RWPE1 (cell line): ENCODE measurements around the gene YARS1.

ENCODE experiments used
- CTCF ChIA-PET: fragments of 350-600 bp; sonication (Branson Sonifier 250); formaldehyde crosslinking; extraction: SDS; loops from one replicate; lab custom pipeline; 2021; lab: Yijun Ruan, JAX
- POLR2A ChIA-PET: fragments of 400-600 bp; formaldehyde crosslinking; extraction: SDS; loops from one replicate; lab custom pipeline; 2020; ENCODE audit warnings: antibody characterized with exemption; ENCODE audit not compliant: low non-redundant PET; lab: Yijun Ruan, JAX
- DNase-seq: peaks from one replicate; pipeline ENCODE4 v3.0.0; 2012; ENCODE audit warnings: low spot score
- H3K27ac ChIP-seq: fragments of 450-650 bp; 2 replicates; pipeline ENCODE4 v1.5.1; 2017
- TF ChIP-seq, protein P1 (sequence below): fragments of 450-650 bp; conservative IDR thresholded peaks from 2 replicates; pipeline ENCODE4 v1.5.1; 2017; ENCODE audit warnings: low read depth, mild to moderate bottlenecking

Gene YARS1

DNA sequence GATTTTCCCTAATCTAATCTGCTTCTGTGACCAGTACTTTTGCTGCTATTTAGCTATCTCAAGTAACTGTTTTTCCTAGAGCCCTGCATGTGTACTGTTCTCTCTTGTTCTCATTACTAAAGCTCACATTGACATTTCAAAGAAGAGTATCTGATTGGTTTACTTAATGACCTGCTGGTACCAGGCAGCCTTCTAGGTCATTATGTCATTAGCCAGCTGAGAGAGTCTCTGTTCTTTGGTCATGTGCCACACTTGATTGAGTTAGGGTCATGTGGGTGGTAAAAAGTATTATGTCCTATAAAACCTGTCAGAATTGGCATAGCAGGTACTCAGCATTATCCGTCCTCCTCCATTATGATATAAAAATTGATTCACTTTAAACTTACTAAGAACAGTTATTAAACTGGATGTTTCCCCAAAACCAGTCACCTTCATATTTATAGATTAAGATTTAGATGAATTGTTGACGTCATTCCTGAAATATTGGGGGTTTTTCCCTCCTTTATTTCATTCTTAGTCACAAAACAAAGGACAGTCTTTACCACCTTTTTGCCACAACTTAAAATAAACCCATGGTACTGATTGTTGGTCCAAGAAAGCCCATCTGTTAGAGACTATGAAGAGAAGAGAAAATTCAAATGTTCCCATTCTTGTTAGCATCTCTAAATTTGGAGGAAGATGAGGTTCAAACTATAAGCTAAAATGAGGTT is 31.4 kb upstream of the YARS1 start:
- no peak overlapping the region for H3K27ac ChIP-seq
- POLR2A ChIA-PET, result no interaction called here
- TF ChIP-seq, protein P1, sequence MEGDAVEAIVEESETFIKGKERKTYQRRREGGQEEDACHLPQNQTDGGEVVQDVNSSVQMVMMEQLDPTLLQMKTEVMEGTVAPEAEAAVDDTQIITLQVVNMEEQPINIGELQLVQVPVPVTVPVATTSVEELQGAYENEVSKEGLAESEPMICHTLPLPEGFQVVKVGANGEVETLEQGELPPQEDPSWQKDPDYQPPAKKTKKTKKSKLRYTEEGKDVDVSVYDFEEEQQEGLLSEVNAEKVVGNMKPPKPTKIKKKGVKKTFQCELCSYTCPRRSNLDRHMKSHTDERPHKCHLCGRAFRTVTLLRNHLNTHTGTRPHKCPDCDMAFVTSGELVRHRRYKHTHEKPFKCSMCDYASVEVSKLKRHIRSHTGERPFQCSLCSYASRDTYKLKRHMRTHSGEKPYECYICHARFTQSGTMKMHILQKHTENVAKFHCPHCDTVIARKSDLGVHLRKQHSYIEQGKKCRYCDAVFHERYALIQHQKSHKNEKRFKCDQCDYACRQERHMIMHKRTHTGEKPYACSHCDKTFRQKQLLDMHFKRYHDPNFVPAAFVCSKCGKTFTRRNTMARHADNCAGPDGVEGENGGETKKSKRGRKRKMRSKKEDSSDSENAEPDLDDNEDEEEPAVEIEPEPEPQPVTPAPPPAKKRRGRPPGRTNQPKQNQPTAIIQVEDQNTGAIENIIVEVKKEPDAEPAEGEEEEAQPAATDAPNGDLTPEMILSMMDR, result no peak
- CTCF ChIA-PET, result interaction anchor here (0.6 kb wide), 1 partner anchor 26 kb away, joined by 3 read pairs; no protein-coding TSS in a partner anchor
- no peak for DNase-seq

DNA sequence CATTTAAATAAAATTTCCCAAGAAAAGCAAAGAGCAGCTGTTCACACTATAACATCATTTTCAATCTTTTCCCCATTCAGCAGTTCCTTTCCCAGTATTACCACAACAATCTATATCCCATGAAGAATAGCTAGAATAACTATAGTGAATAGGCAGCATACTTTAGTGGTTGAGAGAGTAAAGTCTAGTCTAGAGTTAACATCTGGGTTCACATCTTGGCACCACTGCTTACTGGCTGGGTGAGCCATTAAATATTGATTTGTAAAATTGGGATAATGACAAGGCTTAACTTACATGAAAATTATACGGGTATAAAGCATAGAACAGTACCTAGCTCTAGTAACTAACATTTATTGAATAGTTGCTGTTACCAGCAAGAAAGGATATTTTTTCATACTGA is 14.7 kb upstream of the YARS1 start:
- H3K27ac ChIP-seq, result no peak overlapping the region
- ChIA-PET CTCF (interaction anchor here (0.5 to 0.6 kb wide), 2 partner anchors 11 to 44 kb away, joined by 3 to 4 read pairs; no protein-coding TSS in a partner anchor), POLR2A (no interaction called here)
- TF ChIP-seq, protein P1, result no peak
- DNase-seq, result no peak

DNA sequence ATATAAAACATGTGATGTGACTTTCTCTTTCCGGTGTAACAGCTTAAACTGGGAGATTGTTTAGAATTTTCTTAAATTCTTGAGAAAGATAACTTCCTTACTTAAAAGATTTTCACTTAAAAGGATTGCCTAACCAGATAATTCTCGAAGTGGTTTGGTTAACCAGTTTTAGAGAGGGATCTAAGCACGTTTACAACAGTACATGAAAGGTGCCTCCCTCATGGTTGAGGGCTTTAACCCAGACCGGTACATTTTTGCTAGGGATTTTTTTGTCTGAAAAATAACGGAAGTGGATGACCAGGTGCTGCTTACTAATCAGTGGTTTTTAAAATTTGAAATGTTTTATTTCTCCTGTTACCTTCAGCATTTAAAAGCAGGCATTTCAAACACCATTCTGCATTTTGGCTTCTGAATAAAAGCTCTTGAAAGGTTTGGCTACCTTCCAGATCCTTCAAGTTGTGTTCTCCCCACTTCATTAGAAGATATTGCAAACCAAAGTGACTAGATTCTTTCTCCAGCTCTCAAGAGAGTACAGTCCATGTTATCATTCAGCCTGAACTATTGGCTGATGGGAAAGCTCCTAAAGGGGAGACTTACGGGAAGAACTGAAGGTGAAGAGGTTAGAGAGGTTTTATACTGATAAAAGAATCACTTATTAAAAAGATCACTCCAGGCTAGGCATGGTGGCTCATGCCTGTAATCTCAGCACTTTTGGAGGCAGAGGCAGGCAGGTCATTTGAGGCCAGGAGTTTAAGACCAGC is 13.1 kb upstream of the YARS1 start:
- ChIA-PET CTCF (interaction anchor here (0.7 kb wide), 1 partner anchor 179 kb away, joined by 4 read pairs; no protein-coding TSS in a partner anchor), POLR2A (no interaction called here)
- H3K27ac ChIP-seq, result no peak overlapping the region
- DNase-seq, result no peak
- TF ChIP-seq, protein P1, result no peak

DNA sequence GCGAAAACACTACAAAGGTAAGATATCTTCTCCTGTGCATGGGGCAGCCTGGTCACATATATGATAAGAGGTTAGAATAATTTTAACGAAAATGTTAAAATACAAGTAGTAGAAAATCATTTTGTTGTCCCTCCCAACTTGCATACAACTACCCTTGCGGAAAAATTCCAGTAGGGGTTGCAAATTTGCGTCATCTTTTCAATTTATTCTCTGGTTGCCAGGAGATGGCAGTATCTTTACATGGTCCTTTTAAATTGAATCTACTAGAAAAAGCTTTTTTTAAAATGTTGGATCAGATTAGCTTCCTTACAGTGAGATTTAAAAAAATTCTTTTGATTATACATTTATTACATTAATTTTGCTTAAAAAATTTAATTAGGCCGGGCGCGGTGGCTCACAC is 11.2 kb upstream of the YARS1 start:
- no peak overlapping the region for H3K27ac ChIP-seq
- no peak for DNase-seq
- ChIA-PET CTCF (interaction anchor here (0.7 to 1.0 kb wide), 2 partner anchors 117 to 260 kb away, joined by 4 to 5 read pairs; no protein-coding TSS in a partner anchor), POLR2A (no interaction called here)
- TF ChIP-seq, protein P1, result no peak

DNA sequence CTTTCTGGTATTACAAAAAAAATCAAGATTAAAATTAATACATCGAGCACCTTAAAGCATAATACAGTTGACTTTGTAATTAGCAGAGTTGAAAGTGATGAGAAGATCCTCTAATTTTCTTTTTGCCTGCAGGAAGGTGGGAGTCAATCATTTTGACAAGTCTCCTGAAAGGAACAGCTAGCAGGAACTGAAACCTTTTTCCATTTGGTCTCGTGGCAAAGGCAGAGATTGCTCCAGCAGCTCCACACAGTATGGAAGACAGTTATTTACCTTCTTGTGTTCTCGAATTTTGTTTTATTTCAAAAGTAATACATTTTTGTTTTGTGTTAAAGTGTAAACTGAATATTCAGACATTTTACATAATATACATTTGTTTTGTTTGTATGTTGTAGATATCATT is 8.0 kb upstream of the YARS1 start:
- no peak for DNase-seq
- POLR2A ChIA-PET, result no interaction called here
- TF ChIP-seq, protein P1, result no peak
- H3K27ac ChIP-seq, result no peak overlapping the region
- CTCF ChIA-PET, result no interaction called here

DNA sequence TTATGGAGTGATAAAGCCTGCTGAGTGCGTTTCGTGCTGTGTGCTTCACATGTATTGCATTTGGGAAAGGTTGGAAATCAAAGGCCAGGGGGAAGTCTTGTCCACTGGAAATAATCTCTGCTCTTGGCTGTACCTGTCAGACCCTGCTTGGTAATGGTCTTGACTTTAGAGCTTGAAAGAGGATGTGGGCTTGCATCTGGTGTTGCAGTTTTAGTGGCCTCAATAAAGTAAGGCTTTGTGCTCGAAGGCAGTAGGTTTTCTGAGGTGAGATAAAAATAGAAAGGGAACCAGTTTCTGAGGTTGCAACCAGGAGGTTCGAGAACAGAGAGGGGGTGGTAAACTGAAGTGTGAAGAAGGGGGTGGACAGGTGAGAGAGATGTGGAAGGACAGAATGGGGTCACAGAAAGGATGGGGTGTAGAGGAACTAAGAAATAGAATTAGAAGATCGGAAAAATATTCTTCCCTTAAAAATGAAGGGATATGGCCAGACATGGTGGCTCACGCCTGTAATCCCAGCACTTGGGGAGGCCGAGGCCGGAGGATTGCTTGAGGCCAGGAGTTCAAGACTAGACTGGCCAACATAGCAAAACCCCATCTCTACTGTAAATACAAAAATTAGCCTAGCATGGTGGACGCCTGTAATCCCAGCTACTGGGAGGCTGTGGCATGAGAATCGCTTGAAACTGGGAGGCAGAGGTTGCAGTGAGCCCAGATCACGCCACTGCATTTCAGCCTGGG is 1.8 kb upstream of the YARS1 start:
- POLR2A ChIA-PET, result no interaction called here
- DNase-seq, result no peak
- TF ChIP-seq, protein P1, result no peak
- peak overlapping the region; percentile 36 for H3K27ac ChIP-seq
- CTCF ChIA-PET, result no interaction called here
